GM19467 (cell line): Measurements from ENCODE around the gene LTC4S.
"Not testable (repeated sequence)": the region's sequence is repeated elsewhere in the genome, so short reads cannot be mapped to it uniquely, and the experiment has no call there.

ENCODE experiments used
- ATAC-seq: cut with Tn5 transposase; IDR thresholded peaks from one replicate; pipeline ENCODE4 v1.9.1; 2021; ENCODE audit warnings: mild to moderate bottlenecking, moderate library complexity; ENCODE audit not compliant: unreplicated experiment

Gene LTC4S

GRCh38 chr5:179793468-179794139 lies at the start of gene LTC4S:
Gene LTC4S (plus strand): TSS chr5:179793986. CDS start chr5:179794081, 95 bp downstream.
- ATAC-seq: no peak

- ATAC-seq: not testable (repeated sequence)
These were observed 49.7 kb upstream of the LTC4S start for GRCh38 chr5:179744106-179744505.

GRCh38 chr5:179746872-179747271 lies 46.9 kb upstream of the LTC4S start:
- ATAC-seq: no peak

- ATAC-seq: no peak
These were observed 46.0 kb upstream of the LTC4S start for GRCh38 chr5:179747811-179748210.

- ATAC-seq: no peak
These were observed 43.8 kb upstream of the LTC4S start for GRCh38 chr5:179749857-179750508.

- no peak for ATAC-seq
These were observed 39.8 kb upstream of the LTC4S start for GRCh38 chr5:179753971-179754370.

- no peak for ATAC-seq
These were observed 38.8 kb upstream of the LTC4S start for GRCh38 chr5:179755022-179755421.

GRCh38 chr5:179758955-179759354 lies 34.8 kb upstream of the LTC4S start:
- ATAC-seq: no peak

- no peak for ATAC-seq
These were observed 33.9 kb upstream of the LTC4S start for GRCh38 chr5:179759581-179760551.

GRCh38 chr5:179762079-179762780 lies 31.6 kb upstream of the LTC4S start:
- ATAC-seq: no peak

GRCh38 chr5:179762781-179763176 lies 31.0 kb upstream of the LTC4S start:
- no peak for ATAC-seq

GRCh38 chr5:179763215-179763945 lies 30.4 kb upstream of the LTC4S start:
- ATAC-seq: peak; percentile 44

GRCh38 chr5:179764056-179764455 lies 29.7 kb upstream of the LTC4S start:
- no peak for ATAC-seq

GRCh38 chr5:179765400-179765799 lies 28.4 kb upstream of the LTC4S start:
- ATAC-seq: no peak

- ATAC-seq: no peak
These were observed 27.6 kb upstream of the LTC4S start for GRCh38 chr5:179766021-179766725.

GRCh38 chr5:179766726-179767455 lies 26.9 kb upstream of the LTC4S start:
- no peak for ATAC-seq

GRCh38 chr5:179767496-179768100 lies 26.2 kb upstream of the LTC4S start:
- no peak for ATAC-seq

GRCh38 chr5:179768326-179769085 lies 25.3 kb upstream of the LTC4S start:
- ATAC-seq: no peak
